Epidermal melanocyte (primary cell): ENCODE results near the gene CNTNAP5.

Source experiments
- DNase-seq: peaks from one replicate; pipeline ENCODE4 v3.0.0; 2011; ENCODE audit warnings: low spot score; ENCODE audit not compliant: insufficient read length

The CNTNAP5 gene

DNA sequence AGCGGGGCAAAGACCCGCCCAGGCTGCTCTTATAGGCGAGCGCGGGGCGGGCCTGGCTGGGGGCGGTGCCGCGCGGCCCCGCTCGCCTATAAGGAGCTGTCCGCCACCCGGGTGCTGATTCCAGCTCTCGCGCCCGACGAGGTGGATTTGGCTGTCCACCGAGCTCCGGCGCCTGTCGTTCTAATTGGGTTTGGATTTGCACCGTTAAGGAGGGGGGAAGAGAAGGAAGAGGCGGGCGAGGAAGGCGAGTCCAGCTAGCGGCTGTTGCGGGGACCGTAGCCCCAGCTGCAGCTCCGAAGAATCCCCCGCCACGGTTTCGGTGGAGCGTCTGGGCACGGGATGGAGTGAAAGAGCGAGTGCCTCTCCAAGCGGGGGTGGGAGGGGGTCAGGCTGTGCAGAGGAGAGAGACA is at the start of gene CNTNAP5:
Gene CNTNAP5, plus strand, starts transcription at position 117 of the 410 bp plus-strand sequence. CDS start 364 bp downstream, outside the sequence.
- DNase-seq = no peak

DNA sequence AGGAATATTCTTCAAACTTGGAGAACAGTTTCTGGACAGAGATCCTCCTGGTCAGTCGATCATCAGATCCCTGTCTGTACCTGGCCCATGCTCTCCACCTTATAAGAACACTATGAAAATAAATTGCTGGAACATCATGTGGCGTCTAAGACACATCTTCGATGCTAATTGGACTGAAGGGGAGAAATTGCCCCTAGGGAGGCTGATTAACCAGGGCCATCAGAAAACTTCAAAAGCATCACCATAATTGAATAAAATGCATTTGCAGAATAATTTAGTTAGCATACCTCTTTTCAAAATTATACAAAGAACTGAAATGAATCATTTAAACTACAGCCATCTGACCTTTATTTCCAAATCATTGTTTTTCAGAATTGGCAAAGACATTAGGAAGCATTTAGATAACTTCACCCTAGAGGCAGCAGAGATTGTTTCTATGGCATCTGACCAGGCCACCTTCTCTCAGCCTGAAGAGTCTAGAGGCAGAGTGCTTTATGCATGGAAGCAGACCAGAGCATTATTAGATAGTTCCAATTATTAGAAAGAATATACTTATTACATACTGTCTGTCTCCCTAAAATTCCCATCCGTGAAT is 48.9 kb upstream of the CNTNAP5 start:
- DNase-seq = no peak

DNA sequence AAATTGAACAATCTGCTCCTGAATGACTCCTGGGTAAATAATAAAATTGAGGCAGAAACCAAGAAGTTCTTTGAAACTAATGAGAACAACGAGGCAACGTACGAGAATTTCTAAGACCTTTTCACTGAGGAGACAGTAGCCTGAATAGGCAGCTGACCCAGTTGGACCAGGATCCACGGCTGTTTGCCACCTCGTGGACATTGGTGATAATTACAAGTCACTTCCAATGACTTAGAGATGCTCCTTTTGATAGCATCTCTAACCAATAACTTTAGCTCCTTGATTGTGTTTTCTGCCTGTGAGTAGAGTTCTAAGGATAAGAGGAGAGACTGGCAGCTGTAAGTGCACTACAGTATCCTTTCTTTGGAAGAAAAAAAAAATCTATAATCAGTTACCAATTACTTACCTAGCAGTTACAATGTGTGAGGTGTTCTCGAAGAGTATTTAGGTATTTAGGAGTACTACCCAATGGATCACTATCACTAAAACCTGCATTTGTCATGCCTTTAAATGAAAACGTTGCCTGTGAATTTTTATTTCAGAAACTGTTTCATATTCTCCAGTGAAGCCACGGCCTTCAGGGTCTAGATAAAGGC is 31.3 kb upstream of the CNTNAP5 start:
- DNase-seq = peak; percentile 17

DNA sequence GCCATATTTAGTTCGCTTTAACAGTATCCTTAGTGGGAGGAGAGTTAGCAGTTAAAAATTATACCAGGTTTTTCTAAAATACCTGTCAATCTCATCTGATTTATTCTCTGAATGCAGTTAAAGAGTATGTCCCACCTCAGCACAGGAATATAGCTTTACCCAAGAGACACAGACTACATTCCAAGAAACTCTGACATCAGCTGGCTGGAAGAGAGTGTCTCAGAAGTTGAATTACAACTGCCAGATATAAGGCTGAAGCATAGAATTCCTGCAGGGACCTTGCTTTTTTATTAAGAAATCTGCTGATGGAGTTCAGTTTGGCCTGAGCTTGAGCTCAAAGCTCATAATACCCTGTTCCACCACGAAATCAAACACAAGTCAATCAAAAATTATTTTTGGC is 25.4 kb upstream of the CNTNAP5 start:
- DNase-seq = no peak

DNA sequence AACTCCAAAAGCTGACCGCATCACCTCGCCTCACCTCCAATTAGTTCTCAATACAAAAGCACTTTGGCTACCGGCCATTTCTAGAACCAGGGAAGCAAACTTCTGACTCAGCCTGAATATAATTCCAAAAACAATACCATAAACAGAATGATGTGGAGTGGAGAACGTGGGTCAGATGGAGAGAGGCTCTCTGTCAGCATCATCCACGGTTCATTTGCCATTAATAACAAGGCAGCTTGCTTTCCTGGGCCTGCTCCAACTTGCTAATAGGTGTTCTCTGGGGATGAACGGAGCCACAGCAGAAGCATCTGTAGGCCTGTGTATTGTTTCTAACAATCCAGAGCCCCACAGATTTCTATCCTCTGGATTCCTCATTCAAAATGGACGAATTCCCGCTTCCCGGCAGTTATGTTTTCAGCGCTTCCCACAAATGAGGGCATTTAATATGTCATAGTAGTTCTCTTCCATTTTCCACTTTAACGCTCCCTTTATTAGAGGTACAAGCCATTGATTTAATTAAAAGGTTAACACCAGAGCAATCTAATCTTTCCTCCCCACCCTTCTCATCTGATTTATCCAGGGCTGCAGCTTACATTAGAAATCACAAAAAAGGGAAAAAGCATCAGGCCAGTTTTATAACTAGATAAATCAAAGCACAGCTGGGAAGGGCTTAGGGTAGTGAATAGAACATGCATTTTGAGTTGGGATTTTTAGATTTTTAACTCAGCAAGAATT is 23.2 kb upstream of the CNTNAP5 start:
- DNase-seq = no peak

DNA sequence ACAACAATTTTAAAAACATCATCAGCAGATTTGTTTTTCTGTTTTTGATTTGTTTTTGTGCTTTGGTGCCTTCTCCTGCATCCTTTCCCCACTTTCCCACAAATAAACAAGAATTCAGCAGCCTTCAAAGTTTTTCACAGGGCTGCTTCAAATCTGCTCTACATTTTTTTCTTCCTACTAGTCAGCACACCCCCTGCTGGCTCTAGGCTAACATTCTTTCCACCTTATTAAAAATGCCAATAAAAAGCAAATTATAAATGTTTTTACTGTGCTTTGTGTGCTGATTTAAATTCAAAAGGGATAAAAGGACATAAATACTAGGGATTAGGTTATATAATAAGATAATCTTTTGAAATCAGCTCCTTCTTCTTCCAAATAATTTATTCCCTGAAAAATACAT is 6.2 kb upstream of the CNTNAP5 start:
- no peak for DNase-seq

DNA sequence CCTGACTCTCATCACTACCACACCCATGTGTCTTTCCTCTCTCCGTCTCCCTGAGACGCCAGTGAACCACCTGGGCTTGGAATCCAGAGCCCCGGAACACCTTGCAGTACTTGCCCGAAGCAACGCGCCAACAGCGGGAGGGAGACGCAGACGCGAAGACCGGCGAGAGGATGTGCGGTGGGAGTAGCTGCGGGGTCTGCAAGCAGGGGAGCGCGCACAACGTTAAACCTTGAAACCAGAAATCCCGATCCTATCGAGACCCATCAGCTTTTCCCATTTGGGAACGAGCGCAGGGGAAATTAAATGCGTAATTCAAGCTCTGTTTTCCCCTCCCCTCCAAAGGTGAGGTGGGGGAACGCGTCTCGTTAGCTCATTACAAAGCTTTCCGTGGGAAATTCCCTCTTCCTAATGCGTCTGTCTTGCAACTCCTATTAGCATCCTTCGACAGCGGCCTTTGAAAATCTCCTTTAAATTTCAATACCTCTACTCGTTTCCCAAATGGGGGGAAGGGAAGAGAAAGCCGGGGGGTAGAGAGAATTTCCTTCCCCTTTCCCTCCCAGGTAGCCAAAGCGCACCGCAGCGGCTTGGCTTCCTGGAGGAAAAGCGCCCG is 421 bp upstream of the CNTNAP5 start:
- no peak for DNase-seq

DNA sequence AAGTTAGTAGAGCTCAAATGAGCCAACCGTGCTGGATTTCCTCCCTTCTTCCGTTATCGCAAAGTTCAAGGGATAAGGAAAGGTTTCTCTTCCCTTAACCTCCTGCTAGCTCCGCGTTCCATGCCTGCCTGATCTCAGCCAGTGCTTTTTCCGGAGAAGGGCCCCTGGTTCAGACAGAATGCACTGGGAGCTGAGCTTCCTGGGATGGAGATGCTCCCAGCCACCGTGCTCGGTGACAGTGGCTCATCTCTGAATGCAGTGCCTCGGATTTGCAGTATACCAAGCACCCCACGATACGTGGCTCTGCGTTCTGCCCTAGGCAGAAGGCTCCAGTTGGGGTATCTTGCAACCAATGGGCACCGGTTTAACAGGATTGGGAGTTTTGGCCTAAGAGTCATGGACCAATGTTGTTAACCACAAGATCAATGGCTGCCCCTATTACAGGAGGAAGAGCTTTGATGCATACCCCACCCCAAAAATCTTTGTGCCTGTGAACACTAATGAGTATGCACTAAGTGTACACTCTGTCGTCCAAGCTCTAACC is 876 bp downstream of the CNTNAP5 start:
- DNase-seq = no peak

DNA sequence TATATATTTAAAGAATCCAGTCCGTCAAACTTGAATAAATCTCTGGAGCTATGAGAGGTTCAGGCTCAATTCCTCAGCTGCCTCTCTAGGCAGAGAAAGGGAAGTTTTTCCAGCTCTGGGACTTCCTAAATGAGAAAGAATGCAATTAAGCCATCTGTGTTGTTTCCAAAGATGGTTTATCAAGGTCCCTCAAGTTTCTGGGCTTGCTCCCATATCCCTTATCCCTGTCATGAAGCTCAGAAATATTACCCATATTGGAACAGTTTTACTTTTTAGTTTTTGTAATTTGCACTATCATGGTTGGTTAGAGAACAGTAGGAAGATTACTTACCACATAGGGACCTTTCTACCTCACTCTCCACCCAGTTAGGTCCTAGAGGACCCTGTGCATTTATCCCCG is 1.4 kb downstream of the CNTNAP5 start:
- no peak for DNase-seq

DNA sequence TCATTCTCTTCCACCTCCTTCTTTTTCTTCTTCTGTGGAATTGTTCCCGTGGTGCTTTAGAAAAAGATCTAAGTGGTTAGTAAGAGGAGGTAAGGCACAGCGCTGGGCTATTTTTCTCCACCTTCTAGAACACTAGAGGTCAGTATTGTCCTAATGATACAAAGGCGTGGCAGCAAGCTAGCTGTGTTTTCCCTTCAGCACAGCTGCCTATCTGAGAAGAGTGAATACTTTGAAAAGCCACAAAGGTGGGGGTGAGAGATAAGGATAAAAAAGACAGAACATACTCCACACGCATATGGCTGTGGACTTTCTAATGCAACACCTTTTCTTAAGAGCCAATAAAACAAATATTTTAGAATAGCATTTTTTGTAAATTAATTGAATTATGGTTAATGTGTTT is 2.1 kb downstream of the CNTNAP5 start:
- peak; percentile 44 for DNase-seq

DNA sequence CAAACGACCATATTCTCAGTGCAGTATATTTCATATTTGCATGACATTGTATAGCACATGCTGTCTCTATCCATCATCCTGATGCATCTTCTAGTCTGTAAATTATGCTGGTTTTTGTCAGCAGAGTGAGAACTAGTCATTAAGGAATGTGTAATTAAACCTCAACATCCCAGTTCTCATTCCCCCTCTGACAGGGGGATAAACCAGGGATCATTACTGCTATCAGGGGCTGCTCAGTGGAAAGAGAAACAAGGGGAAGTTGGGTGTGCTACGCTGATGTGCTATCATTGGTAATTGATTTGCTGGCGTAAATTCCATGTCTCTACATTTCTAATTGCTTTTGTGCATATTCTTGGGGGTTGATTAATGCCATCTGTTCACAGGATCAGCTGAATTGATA is 7.7 kb downstream of the CNTNAP5 start:
- DNase-seq = no peak

DNA sequence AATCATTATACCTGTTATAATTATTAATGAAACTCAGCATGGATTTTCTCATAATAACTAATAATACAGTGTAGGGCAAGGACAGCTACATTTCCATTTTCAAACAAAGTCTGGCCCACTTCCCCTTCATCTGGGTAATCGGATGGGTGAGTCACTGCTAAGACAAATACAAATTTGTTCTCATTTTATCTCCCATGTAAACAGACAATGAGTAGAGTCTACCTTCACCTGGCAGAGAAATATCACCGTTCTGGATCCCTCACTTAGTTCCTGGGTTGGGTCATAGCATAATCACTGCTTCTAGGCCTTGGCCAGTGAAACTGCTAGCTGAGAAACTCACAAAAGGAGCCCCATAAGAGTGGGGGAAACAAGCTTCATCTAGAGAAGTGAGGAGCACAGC is 9.2 kb downstream of the CNTNAP5 start:
- DNase-seq = no peak

DNA sequence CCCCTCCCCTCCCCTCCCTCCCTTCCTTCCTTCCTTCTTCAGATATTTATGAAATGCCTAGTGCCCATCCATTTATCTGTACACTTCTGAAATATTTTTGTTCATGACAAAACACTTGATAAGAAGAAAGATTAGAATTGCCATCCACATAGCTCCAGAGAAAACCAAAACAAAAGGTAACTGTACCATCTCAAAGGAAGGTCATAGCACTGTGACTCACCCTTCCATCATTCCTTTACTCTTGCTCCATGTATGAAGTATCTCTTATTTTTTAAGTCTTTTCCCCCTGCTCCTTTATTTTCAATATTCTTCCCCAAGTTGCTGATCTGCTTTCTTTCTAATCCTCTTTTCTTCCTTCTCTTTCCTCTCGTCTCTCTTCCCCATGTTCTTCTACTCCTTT is 9.9 kb downstream of the CNTNAP5 start:
- no peak for DNase-seq

DNA sequence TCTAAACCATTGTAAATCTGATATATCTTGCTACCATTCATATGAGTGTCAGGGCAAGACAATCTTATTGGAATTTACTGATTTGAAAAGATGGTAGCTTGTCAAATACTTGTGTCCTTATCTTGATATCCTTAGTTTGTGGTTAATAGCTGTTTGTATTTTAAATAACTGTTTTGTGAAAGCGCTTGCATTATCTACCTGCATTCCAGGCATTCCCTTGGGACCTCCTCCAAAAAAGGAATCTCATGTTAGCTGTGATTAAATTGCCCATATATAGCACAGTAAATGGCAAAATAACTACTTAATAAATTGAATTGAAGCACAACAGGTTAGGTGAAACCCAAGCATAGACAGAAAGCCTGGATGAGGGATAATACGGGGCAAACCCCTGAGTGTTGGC is 13.9 kb downstream of the CNTNAP5 start:
- DNase-seq = no peak

DNA sequence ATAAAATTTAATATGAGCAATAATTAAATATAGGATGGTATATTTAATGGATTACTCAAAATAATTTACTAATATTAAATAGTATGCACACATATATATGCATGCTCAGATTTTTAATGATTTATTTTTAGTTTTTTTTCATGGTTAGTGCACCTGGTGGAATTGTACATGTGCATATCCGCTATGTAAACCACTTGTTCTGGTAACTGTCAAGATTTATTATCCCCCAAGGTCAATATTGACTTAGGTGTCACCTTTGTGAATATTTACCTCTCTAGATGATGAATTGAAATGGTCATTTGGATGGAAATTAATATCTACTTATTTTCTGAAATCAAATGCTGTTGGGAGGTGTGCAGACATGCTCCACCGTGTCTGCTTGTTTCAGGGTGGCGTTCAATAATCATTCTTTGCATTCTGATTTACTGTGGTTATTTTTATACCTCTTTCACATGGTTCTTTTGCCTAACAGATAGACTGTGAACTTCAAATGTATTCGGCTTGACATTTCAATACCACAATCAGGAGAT is 14.7 kb downstream of the CNTNAP5 start:
- no peak for DNase-seq

DNA sequence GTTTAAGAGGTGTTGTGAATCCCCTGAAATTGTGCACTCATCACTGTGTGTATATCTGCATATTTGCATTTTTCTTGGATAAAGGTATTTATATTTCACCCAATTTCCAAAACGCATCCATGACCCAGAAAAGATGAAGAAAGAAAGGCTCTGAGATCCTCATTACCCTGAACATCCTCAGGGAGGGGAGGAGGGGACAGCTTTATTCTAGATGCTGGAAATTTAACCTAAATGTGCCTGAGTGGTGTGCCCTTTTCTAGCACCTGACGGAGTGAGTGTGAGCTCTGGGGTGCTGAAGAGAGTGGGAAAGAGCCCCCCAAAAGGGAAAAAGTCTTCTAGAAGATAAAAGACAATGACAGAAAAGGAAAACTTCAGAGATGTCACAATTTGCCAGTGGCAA is 20.8 kb downstream of the CNTNAP5 start:
- DNase-seq = no peak

DNA sequence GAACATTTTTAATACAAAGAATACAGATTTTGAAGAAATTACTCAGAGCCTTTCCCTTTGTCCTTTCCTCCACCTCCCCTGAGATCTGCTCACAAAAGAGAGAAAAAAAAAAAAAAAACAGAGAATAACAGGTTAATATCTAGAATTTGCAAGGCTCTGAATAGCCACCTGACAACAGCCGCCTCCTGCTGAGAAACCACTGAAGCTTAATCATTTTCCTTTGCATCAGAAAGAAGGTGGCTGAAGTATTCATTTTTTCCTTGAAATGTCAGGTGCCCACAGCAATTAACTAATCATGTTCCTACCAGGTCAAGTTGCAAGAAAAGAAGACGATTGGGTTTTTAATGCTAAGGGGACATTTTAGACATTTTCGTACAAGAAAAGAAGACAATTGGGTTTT is 21.2 kb downstream of the CNTNAP5 start:
- no peak for DNase-seq

DNA sequence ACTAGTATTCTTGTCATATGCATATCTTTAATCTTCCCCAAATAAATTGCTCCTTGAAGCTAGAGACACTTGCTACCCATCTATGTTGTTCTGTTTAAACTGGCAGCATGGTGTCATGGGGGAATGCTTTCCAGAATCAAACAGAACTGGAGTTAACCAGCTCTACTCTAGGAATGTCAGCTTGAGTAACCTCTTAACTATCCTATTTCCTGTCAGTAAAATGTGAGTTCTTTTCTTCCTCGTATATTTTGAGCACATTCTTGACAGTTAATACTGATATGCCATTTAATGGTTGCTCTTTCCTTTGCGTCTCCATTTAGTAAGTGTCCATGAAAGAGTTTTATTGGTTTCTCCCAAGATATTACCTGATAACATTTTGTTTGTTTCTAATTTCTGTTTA is 23.0 kb downstream of the CNTNAP5 start:
- no peak for DNase-seq

DNA sequence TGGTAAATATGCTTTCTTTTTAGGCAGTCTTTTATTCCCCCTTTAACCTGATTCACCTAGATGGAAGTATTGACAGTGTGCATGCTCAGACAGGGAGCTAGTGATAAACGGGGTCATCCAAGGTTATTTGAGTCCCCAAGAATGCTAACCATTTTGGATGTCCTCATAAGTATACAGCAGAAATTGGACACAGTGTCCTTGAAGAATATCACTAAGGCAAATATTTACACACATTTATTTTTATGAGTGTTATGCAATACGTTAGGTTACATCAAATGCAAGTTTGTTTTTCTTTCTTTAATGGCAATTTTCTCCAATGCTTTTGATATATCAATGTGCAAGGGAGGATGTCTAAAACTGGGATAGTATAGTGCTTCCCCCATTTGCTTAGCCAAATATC is 23.6 kb downstream of the CNTNAP5 start:
- no peak for DNase-seq

DNA sequence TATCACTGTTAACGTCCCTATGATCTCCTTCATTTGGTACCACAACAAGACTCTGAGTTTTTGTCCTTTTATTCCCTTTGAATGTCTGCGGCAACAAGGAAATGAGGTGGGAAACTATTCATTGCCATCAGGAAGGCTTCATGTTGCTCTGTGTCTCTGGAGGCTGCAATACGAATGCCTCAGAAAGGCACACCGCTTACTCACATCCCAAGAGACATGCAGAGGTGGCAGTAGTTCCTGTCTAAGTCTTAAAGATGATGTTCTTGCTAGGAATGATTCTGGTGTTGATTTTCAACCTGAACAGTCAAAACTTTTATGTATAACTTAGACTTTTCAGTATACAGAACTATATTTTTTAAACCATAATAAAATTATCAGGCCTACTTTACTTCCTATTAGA is 24.0 kb downstream of the CNTNAP5 start:
- no peak for DNase-seq

DNA sequence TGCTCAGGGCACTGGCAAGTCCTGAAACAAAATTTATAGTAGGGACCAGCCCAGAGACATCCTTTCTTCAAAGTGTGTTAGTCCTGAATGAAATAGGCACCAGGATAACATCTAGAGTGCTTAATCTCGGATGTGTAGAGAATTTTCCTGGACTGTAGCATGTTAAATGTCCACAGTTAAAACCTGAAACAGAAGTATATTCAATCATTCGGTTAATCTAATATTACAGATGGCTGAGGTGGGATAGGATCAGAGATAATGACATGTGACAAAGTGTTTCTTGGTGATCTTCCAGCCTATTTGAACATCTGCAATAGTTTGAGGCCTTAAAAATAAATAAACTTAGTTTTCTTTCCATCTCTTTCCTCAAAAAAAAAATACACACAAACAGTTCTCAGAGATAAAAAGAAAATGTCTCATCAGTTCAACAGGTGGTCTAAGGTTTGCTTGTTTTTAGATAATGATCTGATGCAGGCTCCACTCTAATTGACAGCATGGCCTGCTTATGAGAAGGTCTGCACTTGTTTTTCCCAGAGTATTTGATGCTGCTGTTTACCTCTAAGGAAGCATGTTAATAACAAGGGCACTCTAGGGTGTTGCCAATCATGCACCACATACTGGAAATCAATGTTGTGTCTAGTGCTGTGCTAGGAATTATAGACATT is 25.9 kb downstream of the CNTNAP5 start:
- no peak for DNase-seq
